ENCODE results near the gene NKIRAS2. TPM values are rescaled to one million over a fixed set of nuclear protein-coding genes. Genes with fewer than 3 reads are reported as not detected.

Gene NKIRAS2
- total and polyA plus RNA-seq, 2 of the 13 experiments (the other 11 are each of a cell fraction or from before 2014, with no cell fraction given): 27.9 to 42.0 TPM

GRCh38 chr17:42065201-42065600 lies 45.3 kb downstream of the NKIRAS2 start:
- no peaks in the 10 kb centered on the region for H3K9me3 ChIP-seq (ENCODE audit: low read length)
- peaks cover 0 to 3% of the 10 kb centered on the region in 2 experiments; a peak in 1 of 5 replicates for H3K27me3 ChIP-seq (ENCODE audit: control insufficient read depth in 1 of 2, insufficient read depth in 2 of 2, low read length in 2 of 2)
- FAIRE-seq: no peak
- no peaks in the 10 kb centered on the region for H3K36me3 ChIP-seq (replicated peaks in 1 of 2; ENCODE audit: control insufficient read depth in 1 of 2, insufficient read depth in 2 of 2, low read length in 2 of 2)
- H3K4me3 ChIP-seq (replicated peaks in 1 of 3; ENCODE audit: insufficient read depth in 1 of 3, low read depth in 2 of 3, low read length in 3 of 3): no peak overlapping the region
- POLR2A ChIA-PET: no interaction called here
- H3K27ac ChIP-seq (ENCODE audit: extremely low read length, insufficient read depth, low read length): no peak overlapping the region
- no peak overlapping the region for H2AFZ ChIP-seq (ENCODE audit: low read length)
- CTCF ChIA-PET (ENCODE audit: low intra/inter-chr PET ratio, low total read pairs): no interaction called here
- intact Hi-C loops (cut with micrococcal nuclease; ENCODE audit: unreplicated experiment): no loop called here
- H3K4me2 ChIP-seq (ENCODE audit: low read depth, low read length): no peak overlapping the region
- no peaks in the 10 kb centered on the region for H3K79me2 ChIP-seq (ENCODE audit: insufficient read depth, low read length)
- WGBS (ENCODE audit: low lambda C conversion rate): 50% methylated on average over 2 of the region's 2 CpGs
- BruUV-seq (replicated peaks): no TSS peak
- H3K4me1 ChIP-seq (ENCODE audit: insufficient read depth, low read length): peaks cover 6% of the 10 kb centered on the region; the same call in 1 of the 2 replicates
- in situ Hi-C loops (cut with HindIII; ENCODE audit: extremely low pct_ligation_motif_present, low pct_unique_long_range_greater_than_20kb): loop anchor here (5.0 kb wide), 1 partner anchor 37 kb away; no protein-coding TSS in a partner anchor
- no peak overlapping the region for H3K9ac ChIP-seq (ENCODE audit: insufficient read depth, low read depth, low read length)
- H4K20me1 ChIP-seq (ENCODE audit: insufficient read depth, low read length): no peaks in the 10 kb centered on the region
- DNase-seq (ENCODE audit: low spot score): no peak
- ATAC-seq: no peak
- TF ChIP-seq THAP9 (CRISPR knock-in tag; IDR thresholded peaks at IDR 0.05; ENCODE audit: borderline replicate concordance) (no peak), HNRNPH1 (optimal IDR thresholded peaks at IDR 0.05; ENCODE audit: low read depth, low read length) (no peak), ATF3 (CRISPR knock-in tag; IDR thresholded peaks at IDR 0.05) (no peak), ZFP36L1 (CRISPR knock-in tag; IDR thresholded peaks at IDR 0.05) (no peak), PHF20 (CRISPR knock-in tag; IDR thresholded peaks at IDR 0.05) (no peak), MXI1 (IDR thresholded peaks at IDR 0.05; ENCODE audit: borderline replicate concordance, low read depth, low read length) (no peak), ZMYM2 (CRISPR knock-in tag; IDR thresholded peaks at IDR 0.05) (no peak), ZNF512B (CRISPR knock-in tag; IDR thresholded peaks at IDR 0.05; ENCODE audit: borderline replicate concordance) (no peak), TRAFD1 (CRISPR knock-in tag; IDR thresholded peaks at IDR 0.05; ENCODE audit: borderline replicate concordance) (no peak), THRA (CRISPR knock-in tag; IDR thresholded peaks at IDR 0.05; ENCODE audit: borderline replicate concordance) (no peak), FUBP1 (CRISPR knock-in tag; IDR thresholded peaks at IDR 0.05; ENCODE audit: borderline replicate concordance) (no peak), DNMT1 (CRISPR knock-in tag; IDR thresholded peaks at IDR 0.05) (no peak), PAF1 (CRISPR knock-in tag; IDR thresholded peaks at IDR 0.05) (no peak)

All from HepG2 (cell line).